Kidney (tissue), 22 donors: ENCODE results near the gene STAT1. TPM values are rescaled to one million over a fixed set of nuclear protein-coding genes. Genes with fewer than 3 reads are reported as not detected.

ENCODE experiments used
- DNase-seq, 5 donors: peaks; one replicate each; pipeline ENCODE4 v3.0.0-alpha.2; 2013 to 2020
- FAIRE-seq: peaks from 2 replicates; lab custom pipeline; 2012; peaks lifted over from hg19 to GRCh38; lab: Jason Lieb, UNC
- H3K27ac ChIP-seq, 2 donors: one replicate each; pipeline ENCODE4 v1.7.0; 2013; ENCODE audit warnings: low read depth in 2 of 2, low read length in 2 of 2, inconsistent platforms in 1 of 2
- H3K27me3 ChIP-seq: one replicate; pipeline ENCODE4 v1.7.1; 2013; ENCODE audit warnings: low read length, inconsistent platforms; ENCODE audit not compliant: control insufficient read depth, insufficient read depth
- H3K36me3 ChIP-seq, 3 donors: one replicate each; pipeline versions ENCODE4 v1.7.0 to v1.7.1; 2013; ENCODE audit warnings: low read length in 3 of 3, control low read depth in 1 of 3, inconsistent platforms in 1 of 3; ENCODE audit not compliant: insufficient read depth in 3 of 3, control insufficient read depth in 2 of 3
- H3K4me1 ChIP-seq, 3 donors: one replicate each; pipeline versions ENCODE4 v1.7.0 to v1.7.1; 2013; ENCODE audit warnings: low read length in 3 of 3, inconsistent platforms in 1 of 3, low read depth in 1 of 3; ENCODE audit not compliant: control insufficient read depth in 2 of 3, insufficient read depth in 2 of 3
- H3K4me3 ChIP-seq, 3 donors: one replicate each; pipeline versions ENCODE4 v1.7.0 to v1.8.1; 2013; ENCODE audit warnings: low read length in 3 of 3, control low read depth in 1 of 3, inconsistent platforms in 1 of 3
- H3K9ac ChIP-seq, 3 donors: one replicate each; pipeline versions ENCODE4 v1.7.0 to v1.7.1; 2013; ENCODE audit warnings: low read length in 3 of 3, control low read depth in 1 of 3, inconsistent platforms in 1 of 3
- H3K9me3 ChIP-seq, 3 donors: one replicate each; pipeline versions ENCODE4 v1.7.0 to v1.7.1; 2013; ENCODE audit warnings: low read length in 3 of 3, control low read depth in 1 of 3, inconsistent platforms in 1 of 3; ENCODE audit not compliant: control insufficient read depth in 2 of 3, insufficient read depth in 1 of 3
- CTCF ChIP-seq: IDR thresholded peaks from 3 replicates; pipeline ENCODE4 v1.5.1; 2012; ENCODE audit warnings: mild to moderate bottlenecking, moderate library complexity, borderline replicate concordance; ENCODE audit not compliant: insufficient read depth; ENCODE audit errors: extremely low read depth
- intact Hi-C: fragments of 100-400 bp; cut with DNase I; formaldehyde crosslinking; loops from one replicate; pipeline ENCODE4 v1.11.1; 2022
- long read RNA-seq, 10 donors: library from polyadenylated mRNA in 1 of 10; unstranded in 1 of 10; transcript quantifications; one replicate each; pipeline ENCODE4 v2.0.0 and lab custom pipeline, GENCODE V29; 2021 to 2026
- polyA plus RNA-seq: library from polyadenylated mRNA; stranded (reverse); fragments of 350-450 nt; fragmentation: Illumina TruSeq; extraction: RNeasy Lipid Tissue Mini Kit (QIAGEN cat#74804); gene quantifications from one replicate; pipeline ENCODE4 v1.2.3, GENCODE V29; 2014; ENCODE audit warnings: low read depth, low replicate concordance; ENCODE audit not compliant: insufficient read depth
- total RNA-seq: library from RNA; stranded (reverse); fragmentation: NEBNext Ultra II Directional; extraction: Animal tissue kit (Norgen Biotek cat#: 25700); gene quantifications from one replicate; pipeline ENCODE4 v1.2.1, GENCODE V29; 2021
- donor health status: control.
- donor health status: control.
- donor health status: control.
- donor health status: control.
- donor health status: control.
- donor health status: DM: yes; HTN: yes; CAD: no.
- donor health status: Normal renal cell carcinoma (clear cell type).

Gene STAT1
- total RNA-seq (121 TPM), polyA plus RNA-seq (37.5 TPM)
- long read RNA-seq, donor 1, full-length matches to known transcripts = 9 of 9 reads
- long read RNA-seq, donor 1, partial matches to known transcripts = 0 of 9 reads
- long read RNA-seq, donor 1, other reads (novel, unspliced or antisense) = 0 of 9 reads
- long read RNA-seq, donor 2, full-length matches to known transcripts = 20 of 26 reads
- long read RNA-seq, donor 2, partial matches to known transcripts = 6 of 26 reads
- long read RNA-seq, donor 2, other reads (novel, unspliced or antisense) = 0 of 26 reads
- long read RNA-seq, donor 3, full-length matches to known transcripts = 19 of 30 reads
- long read RNA-seq, donor 3, partial matches to known transcripts = 11 of 30 reads
- long read RNA-seq, donor 3, other reads (novel, unspliced or antisense) = 0 of 30 reads
- long read RNA-seq, donor 4, full-length matches to known transcripts = 8 of 8 reads
- long read RNA-seq, donor 4, partial matches to known transcripts = 0 of 8 reads
- long read RNA-seq, donor 4, other reads (novel, unspliced or antisense) = 0 of 8 reads
- long read RNA-seq, donor 5, full-length matches to known transcripts = 1 of 1 reads
- long read RNA-seq, donor 5, partial matches to known transcripts = 0 of 1 reads
- long read RNA-seq, donor 5, other reads (novel, unspliced or antisense) = 0 of 1 reads
- long read RNA-seq, donor 6, full-length matches to known transcripts = 13 of 18 reads
- long read RNA-seq, donor 6, partial matches to known transcripts = 5 of 18 reads
- long read RNA-seq, donor 6, other reads (novel, unspliced or antisense) = 0 of 18 reads
- long read RNA-seq, donor 7, full-length matches to known transcripts = 109 of 158 reads
- long read RNA-seq, donor 7, partial matches to known transcripts = 33 of 158 reads
- long read RNA-seq, donor 7, other reads (novel, unspliced or antisense) = 16 of 158 reads
- long read RNA-seq, donor 8, full-length matches to known transcripts = 17 of 23 reads
- long read RNA-seq, donor 8, partial matches to known transcripts = 6 of 23 reads
- long read RNA-seq, donor 8, other reads (novel, unspliced or antisense) = 0 of 23 reads
- long read RNA-seq, donor 9, full-length matches to known transcripts = 6 of 6 reads
- long read RNA-seq, donor 9, partial matches to known transcripts = 0 of 6 reads
- long read RNA-seq, donor 9, other reads (novel, unspliced or antisense) = 0 of 6 reads
- long read RNA-seq, donor 10, full-length matches to known transcripts = 14 of 14 reads
- long read RNA-seq, donor 10, partial matches to known transcripts = 0 of 14 reads
- long read RNA-seq, donor 10, other reads (novel, unspliced or antisense) = 0 of 14 reads

GRCh38 chr2:191013932-191014652 lies at the start of gene STAT1:
TSS of gene STAT1 (minus strand) at chr2:191014171. CDS start at chr2:191010003, 4,168 bp downstream.
- Histone ChIP-seq H3K4me1 (peaks cover 0 to 15% (median 0%) of the 10 kb centered on the region in 3 donors), H3K27me3 (no peaks in the 10 kb centered on the region), H3K27ac (peak within 1 kb of the TSS; percentile 91 to 97), H3K9ac (peak within 1 kb of the TSS; percentile 79 to 98 (median 91)), H3K36me3 (no peaks in the 10 kb centered on the region), H3K4me3 (peak within 1 kb of the TSS; percentile 85 to 100 (median 99)), H3K9me3 (no peaks in the 10 kb centered on the region)
- FAIRE-seq = no peak
- TF ChIP-seq CTCF = peak; percentile 18
- intact Hi-C loops = no loop called here
- DNase-seq = peak; percentile 96 to 98 (median 96)

GRCh38 chr2:191063584-191063983 lies 49.6 kb upstream of the STAT1 start:
- no peaks in the 10 kb centered on the region for H3K27me3 ChIP-seq
- TF ChIP-seq CTCF = no peak
- no peak overlapping the region for H3K4me3 ChIP-seq
- intact Hi-C loops = no loop called here
- H3K27ac ChIP-seq = no peak overlapping the region
- no peak overlapping the region for H3K9ac ChIP-seq
- H3K4me1 ChIP-seq = no peaks in the 10 kb centered on the region
- H3K36me3 ChIP-seq = no peaks in the 10 kb centered on the region
- no peaks in the 10 kb centered on the region for H3K9me3 ChIP-seq
- no peak for DNase-seq
- FAIRE-seq = no peak

- intact Hi-C loops = no loop called here
- no peak for DNase-seq
- H3K9ac ChIP-seq = no peak overlapping the region
- no peaks in the 10 kb centered on the region for H3K36me3 ChIP-seq
- H3K27ac ChIP-seq = no peak overlapping the region
- no peak for TF ChIP-seq CTCF
- no peaks in the 10 kb centered on the region for H3K9me3 ChIP-seq
- no peaks in the 10 kb centered on the region for H3K4me1 ChIP-seq
- no peaks in the 10 kb centered on the region for H3K27me3 ChIP-seq
- H3K4me3 ChIP-seq = no peak overlapping the region
- FAIRE-seq = no peak
Observed at GRCh38 chr2:191061381-191061980, 47.5 kb upstream of the STAT1 start.
